ENCODE measurements around the gene SFI1.

- TF ChIP-seq EZH2 (IDR thresholded peaks at IDR 0.05; ENCODE audit: insufficient read depth, poor library complexity, severe bottlenecking) (no peak), EZH2phosphoT487 (IDR thresholded peaks at IDR 0.05; ENCODE audit: insufficient read depth, low read depth) (no peak)
These were observed 37.0 kb downstream of the SFI1 start for GRCh38 chr22:31533374-31533773.
